Left hindlimb (tissue), 1 donor: ENCODE results near the gene TRPM3.

Experiments
- DNase-seq: peaks from one replicate; pipeline ENCODE4 v3.0.0-alpha.2; 2018

Gene TRPM3

GRCh38 chr9:70601000-70601951 is 520.1 kb downstream of the TRPM3 start:
- DNase-seq: peak; percentile 84

- DNase-seq: no peak
Observed at GRCh38 chr9:70600506-70600905, 520.9 kb downstream of the TRPM3 start.

GRCh38 chr9:70597886-70598285 is 523.5 kb downstream of the TRPM3 start:
- DNase-seq: no peak

- no peak for DNase-seq
Observed at GRCh38 chr9:70595211-70595610, 526.2 kb downstream of the TRPM3 start.

- DNase-seq: no peak
Observed at GRCh38 chr9:70594386-70594944, 527.0 kb downstream of the TRPM3 start.

GRCh38 chr9:70593241-70593640 is 528.2 kb downstream of the TRPM3 start:
- no peak for DNase-seq

GRCh38 chr9:70590315-70590677 is 531.1 kb downstream of the TRPM3 start:
- no peak for DNase-seq

GRCh38 chr9:70589571-70590314 is 531.7 kb downstream of the TRPM3 start:
- DNase-seq: peak; percentile 40

GRCh38 chr9:70588999-70589398 is 532.4 kb downstream of the TRPM3 start:
- no peak for DNase-seq

GRCh38 chr9:70588381-70588780 is 533.0 kb downstream of the TRPM3 start:
- no peak for DNase-seq

- peak; percentile 55 for DNase-seq
Observed at GRCh38 chr9:70587201-70587600, 534.2 kb downstream of the TRPM3 start.

- no peak for DNase-seq
Observed at GRCh38 chr9:70586476-70586875, 534.9 kb downstream of the TRPM3 start.

- no peak for DNase-seq
Observed at GRCh38 chr9:70581955-70582350, 539.5 kb downstream of the TRPM3 start.

GRCh38 chr9:70581214-70581954 is 540.0 kb downstream of the TRPM3 start:
- DNase-seq: no peak

- DNase-seq: no peak
Observed at GRCh38 chr9:70580606-70581195, 540.7 kb downstream of the TRPM3 start.

- DNase-seq: no peak
Observed at GRCh38 chr9:70579686-70580085, 541.7 kb downstream of the TRPM3 start.

GRCh38 chr9:70578720-70579119 is 542.7 kb downstream of the TRPM3 start:
- no peak for DNase-seq

- DNase-seq: no peak
Observed at GRCh38 chr9:70577671-70578070, 543.8 kb downstream of the TRPM3 start.

- DNase-seq: no peak
Observed at GRCh38 chr9:70576116-70576515, 545.3 kb downstream of the TRPM3 start.

- DNase-seq: peak; percentile 67
Observed at GRCh38 chr9:70574151-70574837, 547.1 kb downstream of the TRPM3 start.

GRCh38 chr9:70573308-70573707 is 548.1 kb downstream of the TRPM3 start:
- DNase-seq: no peak

GRCh38 chr9:70571258-70571657 is 550.2 kb downstream of the TRPM3 start:
- DNase-seq: no peak
